HUES6 (cell line): ENCODE measurements around the gene RFX1.
"Not testable (repeated sequence)": the region's sequence is repeated elsewhere in the genome, so short reads cannot be mapped to it uniquely, and the experiment has no call there.

ENCODE experiments used
- H3K27ac ChIP-seq: 2 replicates; pipeline ENCODE4 v1.7.0; 2013; ENCODE audit warnings: low read depth, mild to moderate bottlenecking, low read length, inconsistent platforms
- H3K27me3 ChIP-seq: 2 replicates; pipeline ENCODE4 v1.6.1; 2013; ENCODE audit warnings: low read length; ENCODE audit not compliant: control insufficient read depth, insufficient read depth
- H3K36me3 ChIP-seq: 2 replicates; pipeline ENCODE4 v1.6.1; 2013; ENCODE audit warnings: low read length; ENCODE audit not compliant: control insufficient read depth, insufficient read depth
- H3K4me1 ChIP-seq: 2 replicates; pipeline ENCODE4 v1.6.1; 2013; ENCODE audit warnings: low read length; ENCODE audit not compliant: control insufficient read depth, insufficient read depth
- H3K4me3 ChIP-seq: 2 replicates; pipeline ENCODE4 v1.5.1; 2013; ENCODE audit warnings: low read depth, low read length
- H3K9ac ChIP-seq: one replicate; pipeline ENCODE4 v1.6.1; 2013; ENCODE audit warnings: mild to moderate bottlenecking, low read length
- H3K9me3 ChIP-seq: 2 replicates; pipeline ENCODE4 v1.6.1; 2013; ENCODE audit warnings: low read depth, low read length; ENCODE audit not compliant: control insufficient read depth, insufficient read depth

Gene RFX1

GRCh38 chr19:13929956-13930355 lies 76.2 kb downstream of the RFX1 start:
- Histone ChIP-seq H3K4me3 (no peak overlapping the region), H3K9me3 (no peaks in the 10 kb centered on the region), H3K4me1 (peaks cover 4% of the 10 kb centered on the region; the same call in 1 of the 2 replicates), H3K27ac (no peak overlapping the region), H3K36me3 (peaks cover 41% of the 10 kb centered on the region), H3K27me3 (no peaks in the 10 kb centered on the region), H3K9ac (no peak overlapping the region)

- Histone ChIP-seq H3K36me3 (peaks cover 45% of the 10 kb centered on the region), H3K27ac (no peak overlapping the region)
These were observed 76.8 kb downstream of the RFX1 start for GRCh38 chr19:13929340-13929739.

GRCh38 chr19:13926715-13927114 lies 79.4 kb downstream of the RFX1 start:
- Histone ChIP-seq H3K9me3 (no peaks in the 10 kb centered on the region), H3K27me3 (no peaks in the 10 kb centered on the region), H3K36me3 (peaks cover 64% of the 10 kb centered on the region), H3K27ac (no peak overlapping the region), H3K4me1 (no peaks in the 10 kb centered on the region), H3K4me3 (no peak overlapping the region), H3K9ac (no peak overlapping the region)

More at GRCh38 chr19:13929340-13929739, 76.8 kb downstream of the RFX1 start:
- Histone ChIP-seq H3K4me3 (no peak overlapping the region), H3K9me3 (no peaks in the 10 kb centered on the region), H3K9ac (no peak overlapping the region), H3K4me1 (peaks cover under 1% of the 10 kb centered on the region; the same call in 1 of the 2 replicates), H3K27me3 (no peaks in the 10 kb centered on the region)

GRCh38 chr19:13926010-13926409 lies 80.1 kb downstream of the RFX1 start:
- H3K4me3 ChIP-seq = no peak overlapping the region
- no peak overlapping the region for H3K9ac ChIP-seq
- no peak overlapping the region for H3K27ac ChIP-seq
- H3K27me3 ChIP-seq = no peaks in the 10 kb centered on the region
- no peaks in the 10 kb centered on the region for H3K4me1 ChIP-seq
- H3K36me3 ChIP-seq = peaks cover 66% of the 10 kb centered on the region
- peaks cover 2% of the 10 kb centered on the region; the same call in 1 of the 2 replicates for H3K9me3 ChIP-seq

GRCh38 chr19:13923194-13923987 lies 82.7 kb downstream of the RFX1 start:
- H3K27me3 ChIP-seq = no peaks in the 10 kb centered on the region
- peaks cover 7% of the 10 kb centered on the region for H3K9me3 ChIP-seq
- no peak overlapping the region for H3K27ac ChIP-seq
- H3K4me1 ChIP-seq = no peaks in the 10 kb centered on the region
- H3K4me3 ChIP-seq = no peak overlapping the region
- peaks cover 80% of the 10 kb centered on the region for H3K36me3 ChIP-seq
- no peak overlapping the region for H3K9ac ChIP-seq

GRCh38 chr19:13922118-13922517 lies 84.0 kb downstream of the RFX1 start:
- not testable (repeated sequence) for H3K4me3 ChIP-seq, H3K4me1 ChIP-seq, H3K27ac ChIP-seq, H3K27me3 ChIP-seq, H3K9ac ChIP-seq, H3K9me3 ChIP-seq
- peaks cover 76% of the 10 kb centered on the region for H3K36me3 ChIP-seq

- H3K27ac ChIP-seq = no peak overlapping the region
- H3K9me3 ChIP-seq = peaks cover 7% of the 10 kb centered on the region
- H3K9ac ChIP-seq = no peak overlapping the region
- H3K4me1 ChIP-seq = no peaks in the 10 kb centered on the region
- H3K4me3 ChIP-seq = no peak overlapping the region
- no peaks in the 10 kb centered on the region for H3K27me3 ChIP-seq
- peaks cover 70% of the 10 kb centered on the region for H3K36me3 ChIP-seq
These were observed 85.0 kb downstream of the RFX1 start for GRCh38 chr19:13920940-13921747.

GRCh38 chr19:13920524-13920923 lies 85.6 kb downstream of the RFX1 start:
- Histone ChIP-seq H3K27ac (no peak overlapping the region), H3K27me3 (no peaks in the 10 kb centered on the region), H3K4me1 (no peaks in the 10 kb centered on the region), H3K9me3 (peaks cover 7% of the 10 kb centered on the region), H3K9ac (no peak overlapping the region), H3K4me3 (no peak overlapping the region), H3K36me3 (peaks cover 74% of the 10 kb centered on the region)

- H3K27me3 ChIP-seq = no peaks in the 10 kb centered on the region
- H3K4me1 ChIP-seq = no peaks in the 10 kb centered on the region
- H3K9me3 ChIP-seq = peaks cover 7% of the 10 kb centered on the region
- H3K36me3 ChIP-seq = peaks cover 76% of the 10 kb centered on the region
- H3K27ac ChIP-seq = no peak overlapping the region
- H3K4me3 ChIP-seq = no peak overlapping the region
- no peak overlapping the region for H3K9ac ChIP-seq
These were observed 87.3 kb downstream of the RFX1 start for GRCh38 chr19:13918726-13919411.

- no peak overlapping the region for H3K9ac ChIP-seq
- no peak overlapping the region for H3K27ac ChIP-seq
- peaks cover 76% of the 10 kb centered on the region for H3K36me3 ChIP-seq
- no peaks in the 10 kb centered on the region for H3K27me3 ChIP-seq
- peaks cover 7% of the 10 kb centered on the region for H3K9me3 ChIP-seq
- H3K4me3 ChIP-seq = no peak overlapping the region
- H3K4me1 ChIP-seq = no peaks in the 10 kb centered on the region
These were observed 88.2 kb downstream of the RFX1 start for GRCh38 chr19:13917888-13918406.
